ENCODE measurements around the gene MMP20. TPM values are rescaled to one million over a fixed set of nuclear protein-coding genes. Genes with fewer than 3 reads are reported as not detected.

MMP20 gene
- total RNA-seq, 1 donor from 2014 or later, result not detected

- Mint-ChIP-seq H3K27ac (ENCODE audit: unreplicated experiment) (no peak overlapping the region), H3K4me3 (ENCODE audit: unreplicated experiment) (no peak overlapping the region), H3K27me3 (ENCODE audit: unreplicated experiment) (no peaks in the 10 kb centered on the region), H3K36me3 (ENCODE audit: low read depth, unreplicated experiment) (no peaks in the 10 kb centered on the region), H3K4me1 (ENCODE audit: unreplicated experiment) (peaks cover 8% of the 10 kb centered on the region), H3K9me3 (ENCODE audit: unreplicated experiment) (no peaks in the 10 kb centered on the region)
- no peak for TF ChIP-seq CTCF (IDR thresholded peaks at IDR 0.05; ENCODE audit: unreplicated experiment)
- DNase-seq (ENCODE audit: low spot score), result no peak
Measured at GRCh38 chr11:102577182-102577581, 48.0 kb downstream of the MMP20 start.

GRCh38 chr11:102576350-102576749 lies 48.8 kb downstream of the MMP20 start:
- no peaks in the 10 kb centered on the region for H3K36me3 Mint-ChIP-seq (ENCODE audit: low read depth, unreplicated experiment)
- peaks cover 8% of the 10 kb centered on the region for H3K4me1 Mint-ChIP-seq (ENCODE audit: unreplicated experiment)
- no peak overlapping the region for H3K4me3 Mint-ChIP-seq (ENCODE audit: unreplicated experiment)
- TF ChIP-seq CTCF (IDR thresholded peaks at IDR 0.05; ENCODE audit: unreplicated experiment), result no peak
- H3K9me3 Mint-ChIP-seq (ENCODE audit: unreplicated experiment), result no peaks in the 10 kb centered on the region
- no peak overlapping the region for H3K27ac Mint-ChIP-seq (ENCODE audit: unreplicated experiment)
- H3K27me3 Mint-ChIP-seq (ENCODE audit: unreplicated experiment), result no peaks in the 10 kb centered on the region
- no peak for DNase-seq (ENCODE audit: low spot score)

GRCh38 chr11:102575012-102575411 lies 50.1 kb downstream of the MMP20 start:
- Mint-ChIP-seq H3K9me3 (ENCODE audit: unreplicated experiment) (no peaks in the 10 kb centered on the region), H3K36me3 (ENCODE audit: low read depth, unreplicated experiment) (peaks cover 1% of the 10 kb centered on the region), H3K4me1 (ENCODE audit: unreplicated experiment) (peaks cover 8% of the 10 kb centered on the region), H3K4me3 (ENCODE audit: unreplicated experiment) (no peak overlapping the region), H3K27me3 (ENCODE audit: unreplicated experiment) (no peaks in the 10 kb centered on the region), H3K27ac (ENCODE audit: unreplicated experiment) (no peak overlapping the region)
- TF ChIP-seq CTCF (IDR thresholded peaks at IDR 0.05; ENCODE audit: unreplicated experiment), result no peak
- DNase-seq (ENCODE audit: low spot score), result no peak

- H3K27ac Mint-ChIP-seq (ENCODE audit: unreplicated experiment), result no peak overlapping the region
- H3K36me3 Mint-ChIP-seq (ENCODE audit: low read depth, unreplicated experiment), result peaks cover 11% of the 10 kb centered on the region
- no peak overlapping the region for H3K4me3 Mint-ChIP-seq (ENCODE audit: unreplicated experiment)
- peaks cover 15% of the 10 kb centered on the region for H3K4me1 Mint-ChIP-seq (ENCODE audit: unreplicated experiment)
- TF ChIP-seq CTCF (IDR thresholded peaks at IDR 0.05; ENCODE audit: unreplicated experiment), result no peak
- no peak for DNase-seq (ENCODE audit: low spot score)
- peaks cover 4% of the 10 kb centered on the region for H3K9me3 Mint-ChIP-seq (ENCODE audit: unreplicated experiment)
- no peaks in the 10 kb centered on the region for H3K27me3 Mint-ChIP-seq (ENCODE audit: unreplicated experiment)
Measured at GRCh38 chr11:102573851-102574250, 51.3 kb downstream of the MMP20 start.

GRCh38 chr11:102572554-102573220 lies 52.4 kb downstream of the MMP20 start:
- Mint-ChIP-seq H3K27ac (ENCODE audit: unreplicated experiment) (no peak overlapping the region), H3K9me3 (ENCODE audit: unreplicated experiment) (peaks cover 4% of the 10 kb centered on the region), H3K4me3 (ENCODE audit: unreplicated experiment) (no peak overlapping the region), H3K4me1 (ENCODE audit: unreplicated experiment) (peaks cover 15% of the 10 kb centered on the region), H3K36me3 (ENCODE audit: low read depth, unreplicated experiment) (peaks cover 17% of the 10 kb centered on the region), H3K27me3 (ENCODE audit: unreplicated experiment) (no peaks in the 10 kb centered on the region)
- no peak for TF ChIP-seq CTCF (IDR thresholded peaks at IDR 0.05; ENCODE audit: unreplicated experiment)
- DNase-seq (ENCODE audit: low spot score), result no peak

Data from endothelial cell (in vitro differentiated cells).